Stimulated activated CD8-positive, alpha-beta memory T cell treated with anti-CD3 and anti-CD28 coated beads, Interleukin-12 subunit alpha, Interleukin-12 subunit beta, amount 100 ng/mL, for 4 hours (primary cell): ENCODE data around the gene SLC30A2.

Experiments used
- DNase-seq: peaks from one replicate; pipeline ENCODE4 v3.0.0-alpha.2; 2020; ENCODE audit warnings: low read depth

The SLC30A2 gene

DNA sequence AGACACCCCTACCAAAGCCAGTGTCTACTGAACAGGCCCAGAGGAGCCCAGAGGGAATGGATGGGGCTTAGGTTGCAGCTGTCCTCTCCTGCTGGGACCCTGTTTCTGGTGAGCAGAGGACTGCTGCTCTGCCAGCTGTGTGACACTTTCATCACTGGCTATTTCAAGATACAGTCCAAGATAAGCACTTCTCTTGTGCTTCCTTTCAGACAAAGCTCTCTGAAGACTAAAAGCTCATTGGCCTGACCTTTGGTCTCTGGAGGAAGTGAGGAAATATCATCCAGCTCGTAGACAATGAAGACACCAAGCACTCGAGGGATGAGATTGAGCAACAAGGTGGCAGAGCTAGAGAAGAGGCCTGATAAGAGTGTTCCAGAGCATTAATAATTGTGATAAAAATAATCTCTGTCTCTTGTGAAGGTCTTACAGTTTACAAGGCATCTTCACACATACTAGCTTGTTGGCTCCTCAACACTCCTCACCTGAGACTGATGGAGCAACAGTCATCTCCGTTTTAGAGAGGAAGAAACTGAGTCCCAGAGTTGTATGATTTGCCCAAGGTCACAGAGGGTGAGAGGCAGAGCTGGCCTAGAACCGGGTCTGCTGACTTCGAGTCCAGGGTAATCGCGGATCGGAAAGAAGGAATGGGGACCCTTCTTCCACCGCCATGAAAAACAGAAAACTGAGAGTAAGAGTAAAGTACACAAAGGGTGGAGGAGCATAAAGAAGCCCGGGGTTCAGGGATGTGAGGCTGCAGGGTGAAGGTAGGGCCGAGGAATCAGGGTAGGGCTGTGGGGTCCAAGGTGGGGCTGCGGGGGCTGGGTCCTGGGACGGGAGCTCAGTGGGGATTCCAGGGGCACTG is 48.7 kb downstream of the SLC30A2 start:
- DNase-seq: no peak

DNA sequence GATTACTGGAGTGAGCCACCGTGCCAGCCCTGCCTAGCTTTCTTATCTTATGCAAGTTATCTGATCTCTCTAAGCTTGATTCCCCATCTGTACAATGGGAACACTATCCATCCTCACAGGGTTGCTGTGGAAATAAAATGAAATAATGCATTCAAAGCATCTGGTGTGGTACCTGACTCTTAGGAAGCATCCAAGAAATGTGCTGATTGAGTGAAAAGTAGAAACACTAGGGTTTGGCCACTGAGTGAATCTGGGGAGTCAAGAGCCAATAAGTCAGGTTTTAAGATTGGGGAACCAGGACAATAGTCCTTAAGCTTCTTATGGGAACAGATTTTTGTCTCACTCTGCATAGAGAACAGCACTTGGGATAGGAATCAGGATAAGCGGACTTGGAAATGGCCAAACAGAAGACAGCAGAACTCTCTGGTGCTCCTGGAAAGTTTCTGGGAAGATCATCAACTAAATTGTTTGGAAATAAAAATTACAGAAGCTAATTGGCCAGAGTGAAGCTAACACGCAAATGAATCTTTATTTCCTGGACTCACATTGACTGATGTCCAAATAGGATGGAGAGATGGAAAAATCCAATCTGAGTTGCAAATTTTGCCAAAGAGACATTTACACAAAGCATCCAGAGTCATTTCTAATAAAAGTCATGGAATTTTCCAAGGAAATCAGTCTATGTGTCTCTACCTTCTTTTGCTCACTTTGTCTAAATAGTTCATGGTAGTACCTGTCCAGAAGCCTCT is 51.3 kb downstream of the SLC30A2 start:
- no peak for DNase-seq

DNA sequence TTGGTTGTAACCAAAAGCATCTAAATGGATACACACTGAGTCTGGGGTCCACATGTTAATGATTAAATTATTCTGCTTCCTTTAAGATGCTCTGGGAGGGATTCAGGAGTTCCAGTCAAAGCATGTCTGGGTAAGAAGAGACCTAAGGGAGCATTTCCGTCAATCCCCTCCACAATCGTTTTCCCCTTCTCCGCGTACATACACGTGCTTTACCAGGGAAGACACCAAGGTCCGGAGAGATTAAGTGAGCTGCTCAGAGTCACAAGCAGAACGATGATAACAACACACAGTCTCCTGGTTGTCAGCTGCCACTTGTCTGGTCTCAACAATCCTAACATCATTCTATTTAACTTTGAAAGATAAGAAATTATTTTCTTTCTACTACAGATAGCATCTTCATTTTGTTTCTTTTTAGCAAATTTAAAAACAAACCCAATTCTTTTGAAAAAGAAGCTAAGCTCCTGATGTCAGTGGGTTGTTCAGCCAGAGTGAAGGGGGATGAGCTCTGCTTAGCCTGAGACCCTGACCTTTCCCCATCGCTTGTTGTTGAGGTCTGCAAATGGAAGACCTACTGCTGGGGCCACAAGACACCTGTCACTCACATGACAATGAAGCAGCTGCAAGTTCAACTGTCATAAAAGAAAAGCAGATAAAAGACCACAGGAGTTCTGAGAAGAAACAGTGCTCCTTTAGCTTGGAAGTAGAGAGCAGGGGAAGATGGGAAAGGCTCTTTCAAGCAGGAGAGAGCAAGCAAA is 52.5 kb downstream of the SLC30A2 start:
- DNase-seq: no peak

DNA sequence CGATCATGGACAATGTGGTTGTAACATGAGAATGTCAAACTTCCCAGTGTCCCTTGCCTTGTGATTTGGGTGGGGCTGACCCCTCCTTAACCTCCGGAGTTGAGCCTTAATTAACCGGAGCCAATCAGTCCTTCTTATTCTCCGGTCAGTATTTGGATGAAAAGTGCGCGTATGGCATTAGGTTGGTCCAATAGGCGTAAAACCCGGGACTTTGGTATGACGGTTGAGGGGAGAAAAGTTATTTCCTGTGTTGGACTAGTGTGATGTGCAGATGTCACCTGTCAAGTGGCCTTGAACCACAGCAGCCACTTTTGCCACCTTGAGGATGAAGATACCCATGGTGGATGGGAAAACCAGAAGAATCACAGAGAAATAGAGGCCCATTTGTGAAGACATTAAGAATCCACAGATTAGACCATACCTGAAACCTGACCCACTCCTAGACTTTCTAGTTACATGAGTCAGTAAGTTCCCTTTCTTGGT is 53.2 kb downstream of the SLC30A2 start:
- DNase-seq: no peak

DNA sequence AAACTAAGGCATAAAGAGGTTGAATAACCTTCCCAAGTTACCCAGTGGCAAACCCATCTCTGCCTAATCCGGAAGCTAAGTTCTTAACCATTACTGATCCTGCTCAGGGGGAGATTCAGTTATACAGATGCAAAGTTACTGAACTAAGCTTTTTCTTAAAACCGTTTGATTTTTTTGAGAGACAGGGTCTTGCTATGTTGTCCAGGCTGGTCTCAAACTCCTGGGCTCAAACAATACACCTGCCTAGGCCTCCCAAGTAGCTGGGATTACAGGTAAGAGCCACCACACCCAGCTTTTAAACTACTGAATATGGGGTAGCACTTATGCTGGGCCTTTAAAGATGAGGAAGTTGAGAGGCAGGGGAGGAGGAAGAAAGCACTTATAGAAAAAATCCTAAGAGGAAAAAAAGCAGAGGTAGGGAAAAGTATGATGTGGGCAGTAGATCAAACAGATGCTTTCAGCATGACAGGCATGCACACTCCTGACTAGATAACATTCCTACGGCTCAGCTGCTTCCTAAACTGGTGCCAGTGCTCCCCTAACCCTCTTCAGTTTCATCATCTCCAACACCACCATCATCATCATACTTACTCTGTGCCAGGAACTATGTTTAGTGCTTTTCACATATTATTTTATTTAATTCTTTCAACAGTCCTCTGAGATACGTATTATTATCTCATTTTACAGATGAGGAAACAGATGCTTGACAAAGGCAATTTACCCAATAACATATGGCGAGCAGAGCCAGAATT is 53.8 kb downstream of the SLC30A2 start:
- DNase-seq: no peak

DNA sequence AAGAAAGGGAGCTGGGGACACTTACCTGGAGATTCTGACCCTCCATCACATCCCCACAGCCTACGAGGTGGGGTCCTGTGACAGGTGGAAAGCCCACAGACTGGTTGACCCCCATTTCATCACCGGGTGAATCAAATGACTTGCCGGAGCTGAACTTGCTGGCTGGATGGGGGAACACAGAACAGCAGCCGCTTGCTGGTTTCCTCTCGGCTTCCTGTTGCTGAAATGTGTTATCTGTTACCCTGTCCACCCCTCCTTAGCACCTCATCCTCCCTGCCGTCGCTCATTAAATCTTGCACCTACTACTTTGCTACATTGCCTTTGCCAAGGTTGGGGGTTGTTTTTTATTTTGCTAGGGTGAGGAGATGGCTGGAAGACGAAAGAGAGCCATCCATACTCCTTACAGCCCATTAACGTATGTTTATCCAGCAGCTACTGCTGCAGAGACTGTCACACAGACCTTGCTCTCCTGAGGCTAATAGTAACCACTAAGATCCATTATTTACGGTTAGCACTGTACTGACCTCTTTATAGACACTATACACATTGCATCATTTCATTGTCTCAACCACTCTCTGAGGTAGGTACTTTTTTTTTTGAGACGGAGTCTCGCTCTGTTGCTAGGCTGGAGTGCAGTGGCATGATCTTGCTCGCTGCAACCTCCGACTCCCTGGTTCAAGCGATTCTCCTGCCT is 55.1 kb downstream of the SLC30A2 start:
- DNase-seq: peak; percentile 17

DNA sequence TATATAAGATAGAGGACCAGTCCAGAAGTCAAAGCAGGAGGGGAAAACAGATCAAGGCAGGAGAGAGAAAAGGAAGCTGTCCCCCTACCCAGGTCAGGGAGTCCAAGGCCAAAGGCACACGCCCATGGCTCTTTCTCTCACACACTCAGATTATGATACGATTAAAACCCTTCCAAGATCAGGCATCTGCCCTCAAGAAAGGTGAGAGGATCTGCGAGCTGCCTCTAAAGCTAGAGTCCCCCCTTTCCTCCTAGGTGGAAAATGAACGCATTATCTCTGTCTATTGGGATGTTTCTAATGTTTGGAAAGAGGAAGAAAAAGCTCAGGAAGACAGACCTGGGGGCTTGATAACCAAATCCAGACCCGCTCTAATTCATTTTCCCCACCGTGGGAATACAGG is 55.7 kb downstream of the SLC30A2 start:
- DNase-seq: no peak

DNA sequence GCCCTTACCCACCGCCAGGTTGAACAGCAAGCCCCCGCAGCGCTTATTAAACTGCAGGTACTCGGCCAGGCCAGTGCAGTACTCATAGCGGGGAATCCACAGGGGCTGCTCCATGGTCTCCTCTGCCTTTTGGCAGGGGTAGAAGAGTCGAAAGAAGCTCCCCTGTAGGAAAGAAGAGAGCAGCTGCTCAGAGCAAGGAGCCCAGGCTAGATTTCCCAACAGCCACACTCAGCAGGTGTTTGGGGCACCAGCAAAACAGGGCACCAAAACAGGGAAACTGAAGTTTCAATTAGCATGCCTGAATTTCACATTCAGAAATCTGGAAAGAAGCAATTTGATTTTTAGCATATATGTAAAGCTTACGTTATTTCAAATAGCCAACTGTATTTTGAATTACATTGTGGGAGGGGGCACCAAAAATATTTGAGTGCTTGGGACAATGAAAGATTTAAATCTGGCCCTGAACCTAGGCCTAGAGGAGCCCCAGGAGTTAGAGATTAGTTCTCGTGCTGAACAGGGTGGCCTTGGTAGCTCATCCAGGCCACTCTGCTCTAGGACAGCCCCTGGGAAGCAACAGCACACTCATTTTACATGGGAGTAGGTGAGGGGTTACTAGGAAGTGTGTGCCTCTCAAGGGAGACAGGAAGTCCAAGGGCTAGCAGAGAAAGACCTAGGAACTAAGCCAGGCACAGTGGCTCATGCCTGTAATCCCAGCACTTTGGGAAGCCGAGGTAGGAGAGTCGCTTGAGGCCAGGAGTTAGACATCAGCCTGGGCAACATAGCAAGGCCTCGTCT is 56.3 kb downstream of the SLC30A2 start:
- no peak for DNase-seq

DNA sequence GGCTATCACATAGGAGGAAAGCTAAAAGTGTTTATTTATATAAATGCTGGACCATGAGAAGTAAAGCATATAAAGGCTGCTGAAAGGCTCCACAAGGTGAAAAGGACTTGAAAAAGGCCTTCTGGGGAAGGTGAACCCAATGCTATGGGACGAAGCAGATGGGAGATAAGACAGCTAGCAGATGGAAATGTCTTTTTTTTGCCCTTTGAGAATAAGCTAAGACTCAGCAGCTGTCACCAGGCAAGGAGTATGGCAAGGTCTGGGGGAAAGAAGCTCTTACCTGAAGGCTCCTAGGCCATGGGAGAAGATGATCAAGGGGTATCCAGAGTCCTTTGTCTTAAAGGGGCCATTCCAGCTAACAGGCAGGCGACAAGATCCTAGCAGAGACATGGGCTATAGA is 58.0 kb downstream of the SLC30A2 start:
- DNase-seq: no peak
